Activated CD8-positive, alpha-beta memory T cell treated with anti-CD3 and anti-CD28 coated beads for 48 hours (primary cell): Measurements from ENCODE around the gene DLX1.

Source experiments
- DNase-seq, 3 experiments: peaks; one replicate each; pipeline ENCODE4 v3.0.0-alpha.2; 2020; ENCODE audit warnings: low read depth in 2 of 3, low spot score in 2 of 3

The DLX1 gene

GRCh38 chr2:172086241-172087206, 1.2 kb downstream of the DLX1 start:
- DNase-seq, result peak in 1 of 3 experiments; percentile 24

- no peak for DNase-seq
These were observed 2.0 kb downstream of the DLX1 start for GRCh38 chr2:172087207-172087779.

- DNase-seq, result no peak
These were observed 2.5 kb downstream of the DLX1 start for GRCh38 chr2:172087780-172088244.

- no peak for DNase-seq
These were observed 3.1 kb downstream of the DLX1 start for GRCh38 chr2:172088245-172089004.

GRCh38 chr2:172089005-172089504, 3.7 kb downstream of the DLX1 start:
- no peak for DNase-seq

GRCh38 chr2:172089633-172090032, 4.3 kb downstream of the DLX1 start:
- no peak for DNase-seq

- DNase-seq, result no peak
These were observed 5.0 kb downstream of the DLX1 start for GRCh38 chr2:172090044-172090961.

GRCh38 chr2:172091000-172091641, 5.8 kb downstream of the DLX1 start:
- no peak for DNase-seq

GRCh38 chr2:172091761-172092566, 6.7 kb downstream of the DLX1 start:
- no peak for DNase-seq

- no peak for DNase-seq
These were observed 7.6 kb downstream of the DLX1 start for GRCh38 chr2:172092716-172093415.

- no peak for DNase-seq
These were observed 8.3 kb downstream of the DLX1 start for GRCh38 chr2:172093416-172094293.

GRCh38 chr2:172094294-172095145, 9.2 kb downstream of the DLX1 start:
- DNase-seq, result no peak

GRCh38 chr2:172095146-172095904, 10.0 kb downstream of the DLX1 start:
- peak in 1 of 3 experiments; percentile 18 for DNase-seq

- DNase-seq, result peak in 1 of 3 experiments; percentile 3
These were observed 10.8 kb downstream of the DLX1 start for GRCh38 chr2:172095905-172096625.
